HEK293 (cell line): ENCODE results near the gene PDE9A.

ENCODE experiments used
- CTCF ChIA-PET: fragments of 350-600 bp; formaldehyde crosslinking; extraction: SDS; loops from one replicate; lab custom pipeline; 2021; ENCODE audit warnings: antibody characterized with exemption; lab: Yijun Ruan, JAX
- POLR2A ChIA-PET: fragments of 300-600 bp; formaldehyde crosslinking; extraction: SDS; loops from one replicate; lab custom pipeline; 2020; ENCODE audit warnings: antibody characterized with exemption, inconsistent platforms; lab: Yijun Ruan, JAX
- H3K27ac ChIP-seq: fragments of 200-500 bp; sonication (Bioruptor generic); 2 replicates; pipeline ENCODE4 v1.5.1; 2014; ENCODE audit warnings: low read depth, low read length, control low read depth, inconsistent platforms; ENCODE audit errors: extremely low read depth
- H3K36me3 ChIP-seq, 2 experiments: fragments of 200-500 bp in 1 of 2; sonication (Bioruptor generic) in 1 of 2; 1 replicate in 1 of 2; 2 replicates in 1 of 2; pipeline ENCODE4 v1.5.1; 2014 to 2017; ENCODE audit warnings: inconsistent platforms in 2 of 2, low read length in 2 of 2; ENCODE audit not compliant: control insufficient read depth in 2 of 2, insufficient read depth in 1 of 2
- H3K4me1 ChIP-seq: fragments of 200-500 bp; sonication (Bioruptor generic); 2 replicates; pipeline ENCODE4 v1.5.1; 2014; ENCODE audit warnings: mild to moderate bottlenecking, low read length, inconsistent platforms; ENCODE audit not compliant: control insufficient read depth, insufficient read depth
- H3K4me3 ChIP-seq: 2 replicates; pipeline ENCODE4 v1.5.1; 2011; ENCODE audit warnings: low read depth, mild to moderate bottlenecking, control low read depth, low read length, moderate library complexity
- H3K9me3 ChIP-seq: fragments of 200-500 bp; sonication (Bioruptor generic); 2 replicates; pipeline ENCODE4 v1.5.1; 2014; ENCODE audit warnings: low read depth, low read length, inconsistent platforms; ENCODE audit not compliant: control insufficient read depth, insufficient read depth
- EGR2 ChIP-seq: fragments of 450-650 bp; formaldehyde crosslinking; IDR thresholded peaks from 2 replicates; pipeline ENCODE4 v1.5.1; 2016; ENCODE audit warnings: low read depth, missing biosample characterization, missing genetic modification characterization
- GLIS1 ChIP-seq: fragments of 450-650 bp; formaldehyde crosslinking; IDR thresholded peaks from 2 replicates; pipeline ENCODE4 v1.5.1; 2016; ENCODE audit warnings: missing biosample characterization, missing genetic modification characterization
- HOXA7 ChIP-seq: sonication (generic); formaldehyde crosslinking; IDR thresholded peaks from 2 replicates; pipeline ENCODE4 v1.8.1; 2022; ENCODE audit warnings: missing genetic modification reagents, borderline replicate concordance
- HOXD13 ChIP-seq: sonication (generic); formaldehyde crosslinking; IDR thresholded peaks from 2 replicates; pipeline ENCODE4 v1.8.0; 2022; ENCODE audit warnings: missing genetic modification reagents, borderline replicate concordance
- MZF1 ChIP-seq: fragments of 450-650 bp; formaldehyde crosslinking; IDR thresholded peaks from 2 replicates; pipeline ENCODE4 v1.5.1; 2017; ENCODE audit warnings: missing biosample characterization, missing genetic modification characterization, borderline replicate concordance
- SP7 ChIP-seq: fragments of 450-650 bp; formaldehyde crosslinking; IDR thresholded peaks from 2 replicates; pipeline ENCODE4 v1.5.1; 2016; ENCODE audit warnings: missing biosample characterization, missing genetic modification characterization
- ZBTB7A ChIP-seq: fragments of 450-650 bp; formaldehyde crosslinking; IDR thresholded peaks from 2 replicates; pipeline ENCODE4 v1.5.1; 2016; ENCODE audit warnings: low read depth, missing biosample characterization, missing genetic modification characterization
- ZFHX2 ChIP-seq: fragments of 450-650 bp; formaldehyde crosslinking; conservative IDR thresholded peaks from 2 replicates; pipeline ENCODE4 v1.5.1; 2016; ENCODE audit warnings: missing biosample characterization, missing genetic modification characterization
- ZFP37 ChIP-seq: fragments of 450-650 bp; formaldehyde crosslinking; IDR thresholded peaks from 2 replicates; pipeline ENCODE4 v1.5.1; 2016; ENCODE audit warnings: missing biosample characterization, missing genetic modification characterization
- ZIC2 ChIP-seq: fragments of 450-650 bp; formaldehyde crosslinking; IDR thresholded peaks from 2 replicates; pipeline ENCODE4 v1.5.1; 2016; ENCODE audit warnings: missing biosample characterization, missing genetic modification characterization
- ZNF112 ChIP-seq: fragments of 450-650 bp; formaldehyde crosslinking; IDR thresholded peaks from 2 replicates; pipeline ENCODE4 v1.5.0; 2017; ENCODE audit warnings: missing biosample characterization, missing genetic modification characterization
- ZNF138 ChIP-seq: fragments of 450-650 bp; formaldehyde crosslinking; IDR thresholded peaks from 2 replicates; pipeline ENCODE4 v1.5.1; 2016; ENCODE audit warnings: missing biosample characterization, missing genetic modification characterization, borderline replicate concordance
- ZNF169 ChIP-seq: fragments of 450-650 bp; formaldehyde crosslinking; IDR thresholded peaks from 2 replicates; pipeline ENCODE4 v1.5.1; 2016; ENCODE audit warnings: missing biosample characterization, missing genetic modification characterization
- ZNF239 ChIP-seq: fragments of 450-650 bp; formaldehyde crosslinking; IDR thresholded peaks from 2 replicates; pipeline ENCODE4 v1.5.1; 2016; ENCODE audit warnings: missing biosample characterization, missing genetic modification characterization
- ZNF266 ChIP-seq: fragments of 450-650 bp; formaldehyde crosslinking; IDR thresholded peaks from 2 replicates; pipeline ENCODE4 v1.5.1; 2016; ENCODE audit warnings: missing biosample characterization, missing genetic modification characterization, low read depth
- ZNF501 ChIP-seq: fragments of 450-650 bp; formaldehyde crosslinking; IDR thresholded peaks from 2 replicates; pipeline ENCODE4 v1.5.1; 2016; ENCODE audit warnings: missing biosample characterization, missing genetic modification characterization
- ZNF544 ChIP-seq: fragments of 450-650 bp; formaldehyde crosslinking; IDR thresholded peaks from 2 replicates; pipeline ENCODE4 v1.5.0; 2017; ENCODE audit warnings: missing biosample characterization, missing genetic modification characterization
- ZNF610 ChIP-seq: fragments of 450-650 bp; formaldehyde crosslinking; IDR thresholded peaks from 2 replicates; pipeline ENCODE4 v1.5.1; 2016; ENCODE audit warnings: missing biosample characterization, missing genetic modification characterization, borderline replicate concordance
- ZNF629 ChIP-seq: fragments of 450-650 bp; formaldehyde crosslinking; IDR thresholded peaks from 2 replicates; pipeline ENCODE4 v1.5.1; 2017; ENCODE audit warnings: missing biosample characterization, missing genetic modification characterization
- ZNF785 ChIP-seq: fragments of 450-650 bp; formaldehyde crosslinking; IDR thresholded peaks from 2 replicates; pipeline ENCODE4 v1.5.1; 2016; ENCODE audit warnings: missing biosample characterization, missing genetic modification characterization
- ZNF792 ChIP-seq: fragments of 450-650 bp; formaldehyde crosslinking; IDR thresholded peaks from 2 replicates; pipeline ENCODE4 v1.5.1; 2016; ENCODE audit warnings: missing biosample characterization, missing genetic modification characterization
- ZNF837 ChIP-seq: fragments of 450-650 bp; formaldehyde crosslinking; IDR thresholded peaks from 2 replicates; pipeline ENCODE4 v1.5.1; 2016; ENCODE audit warnings: missing biosample characterization, missing genetic modification characterization
- ZSCAN16 ChIP-seq: fragments of 450-650 bp; formaldehyde crosslinking; IDR thresholded peaks from 2 replicates; pipeline ENCODE4 v1.5.1; 2016; ENCODE audit warnings: missing biosample characterization, missing genetic modification characterization
- TF ChIP-seq, protein P1 (sequence below): fragments of 450-650 bp; formaldehyde crosslinking; IDR thresholded peaks from 2 replicates; pipeline ENCODE4 v1.5.1; 2016; ENCODE audit warnings: missing biosample characterization, missing genetic modification characterization
- TF ChIP-seq, protein P2 (sequence below): fragments of 450-650 bp; formaldehyde crosslinking; optimal IDR thresholded peaks from 2 replicates; pipeline ENCODE3; 2016; ENCODE audit warnings: missing biosample characterization, mild to moderate bottlenecking, missing genetic modification characterization

PDE9A gene

DNA sequence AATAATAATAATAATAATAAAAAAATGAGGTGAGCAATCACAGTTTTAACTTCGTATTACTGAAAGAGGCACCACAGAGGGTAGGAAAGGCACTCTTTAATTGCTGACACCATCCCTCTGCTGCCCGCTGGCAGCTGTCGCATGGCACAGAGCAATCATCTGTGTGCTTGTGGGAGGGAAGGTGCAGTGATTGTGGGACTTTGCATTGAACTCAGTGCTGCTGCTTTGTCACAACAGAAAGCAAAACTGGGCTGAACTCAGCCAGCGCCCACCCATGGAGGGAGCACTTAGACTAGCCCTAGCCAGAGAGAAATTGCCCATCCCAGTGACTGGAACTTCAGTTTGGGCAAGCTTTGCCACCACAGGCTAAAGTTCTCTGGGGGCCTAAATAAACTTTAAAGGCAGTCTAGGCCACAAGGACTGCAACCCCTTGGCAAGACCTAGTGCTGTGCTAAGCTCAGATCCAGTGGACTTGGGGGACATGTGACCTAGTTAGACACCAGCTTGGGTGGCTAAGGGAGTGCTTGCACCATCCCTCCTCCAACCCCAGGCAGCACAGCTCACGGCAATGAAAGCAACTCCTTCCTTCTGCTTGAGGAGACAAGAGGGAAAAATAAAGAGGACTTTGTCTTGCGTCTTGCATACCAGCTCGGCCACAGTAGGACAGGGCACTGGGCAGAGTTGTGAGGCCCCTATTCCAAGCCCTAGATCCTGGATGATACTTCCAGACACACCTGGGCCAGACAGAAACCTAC lies 166.6 kb downstream of the PDE9A start:
- H3K4me1 ChIP-seq: no peaks in the 10 kb centered on the region
- no peaks in the 10 kb centered on the region; the same call in 1 of the 2 replicates for H3K9me3 ChIP-seq
- CTCF ChIA-PET: interaction anchor here (0.6 to 3.6 kb wide), 5 partner anchors 9 to 505 kb away, joined by 3 to 35 read pairs (median 4); partner anchors contain the start of gene TFF3
- no peak for TF ChIP-seq ZNF629 (tag by site-specific recombination)
- TF ChIP-seq, protein P1, sequence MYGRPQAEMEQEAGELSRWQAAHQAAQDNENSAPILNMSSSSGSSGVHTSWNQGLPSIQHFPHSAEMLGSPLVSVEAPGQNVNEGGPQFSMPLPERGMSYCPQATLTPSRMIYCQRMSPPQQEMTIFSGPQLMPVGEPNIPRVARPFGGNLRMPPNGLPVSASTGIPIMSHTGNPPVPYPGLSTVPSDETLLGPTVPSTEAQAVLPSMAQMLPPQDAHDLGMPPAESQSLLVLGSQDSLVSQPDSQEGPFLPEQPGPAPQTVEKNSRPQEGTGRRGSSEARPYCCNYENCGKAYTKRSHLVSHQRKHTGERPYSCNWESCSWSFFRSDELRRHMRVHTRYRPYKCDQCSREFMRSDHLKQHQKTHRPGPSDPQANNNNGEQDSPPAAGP (tag by site-specific recombination): no peak
- no peak for TF ChIP-seq ZNF112 (tag by site-specific recombination)
- TF ChIP-seq ZNF837: no peak
- TF ChIP-seq, protein P2, sequence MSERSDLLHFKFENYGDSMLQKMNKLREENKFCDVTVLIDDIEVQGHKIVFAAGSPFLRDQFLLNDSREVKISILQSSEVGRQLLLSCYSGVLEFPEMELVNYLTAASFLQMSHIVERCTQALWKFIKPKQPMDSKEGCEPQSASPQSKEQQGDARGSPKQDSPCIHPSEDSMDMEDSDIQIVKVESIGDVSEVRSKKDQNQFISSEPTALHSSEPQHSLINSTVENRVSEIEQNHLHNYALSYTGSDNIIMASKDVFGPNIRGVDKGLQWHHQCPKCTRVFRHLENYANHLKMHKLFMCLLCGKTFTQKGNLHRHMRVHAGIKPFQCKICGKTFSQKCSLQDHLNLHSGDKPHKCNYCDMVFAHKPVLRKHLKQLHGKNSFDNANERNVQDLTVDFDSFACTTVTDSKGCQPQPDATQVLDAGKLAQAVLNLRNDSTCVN (tag by site-specific recombination): no peak
- no peak for TF ChIP-seq ZNF544 (tag by site-specific recombination)
- TF ChIP-seq ZFP37 (tag by site-specific recombination): no peak
- no peak for TF ChIP-seq ZNF266 (tag by site-specific recombination)
- no peak for TF ChIP-seq ZNF169 (tag by site-specific recombination)
- TF ChIP-seq ZNF792: no peak
- no peak for TF ChIP-seq ZNF138
- no peak for TF ChIP-seq ZNF785
- no peak for TF ChIP-seq ZSCAN16 (tag by site-specific recombination)
- no peak for TF ChIP-seq ZBTB7A (tag by site-specific recombination)
- no peak for TF ChIP-seq MZF1 (tag by site-specific recombination)
- no peak for TF ChIP-seq ZNF610 (tag by site-specific recombination)
- no peak for TF ChIP-seq HOXA7 (CRISPR knock-in tag)
- TF ChIP-seq SP7 (tag by site-specific recombination): no peak
- no peak for TF ChIP-seq ZNF501
- TF ChIP-seq, all 188 proteins: peak for 0
- no peaks in the 10 kb centered on the region for H3K36me3 ChIP-seq
- H3K27ac ChIP-seq: no peak overlapping the region; the same call in 1 of the 2 replicates
- POLR2A ChIA-PET: interaction anchor here (0.6 kb wide), 1 partner anchor 127 kb away, joined by 3 read pairs; no protein-coding TSS in a partner anchor
- H3K4me3 ChIP-seq: no peak overlapping the region

DNA sequence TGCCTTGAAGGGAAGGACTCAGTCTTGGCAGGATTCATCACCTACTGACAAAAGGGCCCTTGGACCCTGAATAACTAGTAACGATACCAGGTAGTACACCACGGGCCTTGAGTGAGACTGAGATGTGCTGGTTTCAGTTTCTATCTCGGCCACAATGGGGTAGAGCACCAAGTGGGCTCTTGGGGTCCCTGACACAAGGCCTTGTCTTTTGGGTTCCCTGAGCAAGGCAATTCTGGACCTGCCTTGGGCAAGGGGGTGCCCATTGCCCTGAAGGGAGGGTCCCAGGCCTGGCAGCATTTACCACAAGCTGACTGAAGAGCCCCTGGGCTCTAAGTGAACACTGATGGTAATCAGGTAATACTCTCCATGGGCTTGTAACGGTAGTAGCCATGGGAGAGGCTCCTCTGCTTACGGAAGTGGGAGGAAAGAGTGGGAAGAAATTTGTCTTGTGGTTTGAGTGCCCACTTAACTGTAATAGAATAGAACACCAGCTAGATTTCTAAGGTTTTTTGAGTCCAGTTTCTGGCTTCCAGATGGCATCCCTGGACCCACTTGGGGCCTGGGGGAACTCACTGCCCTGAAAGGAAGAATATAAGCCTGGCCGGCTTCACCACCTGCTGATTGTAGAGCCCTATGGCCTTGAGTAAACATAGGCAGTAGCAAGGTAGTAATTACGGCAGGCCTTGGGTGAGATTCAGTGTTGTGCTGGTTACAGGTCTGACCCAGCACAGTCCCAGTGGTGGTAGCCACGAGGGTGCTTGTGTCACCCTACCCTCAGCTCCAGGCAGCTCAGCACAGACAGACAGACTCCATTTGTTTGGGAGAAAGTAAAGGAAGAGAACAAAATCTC lies 167.4 kb downstream of the PDE9A start:
- CTCF ChIA-PET: interaction anchor here (0.7 to 2.7 kb wide), 3 partner anchors 213 to 506 kb away, joined by 3 to 16 read pairs (median 3); partner anchors contain the start of gene TFF3

More for the DNA sequence above, 167.4 kb downstream of the PDE9A start:
- H3K4me1 ChIP-seq: no peaks in the 10 kb centered on the region
- H3K4me3 ChIP-seq: no peak overlapping the region
- H3K27ac ChIP-seq: no peak overlapping the region
- TF ChIP-seq HOXD13 (CRISPR knock-in tag) (no peak), ZIC2 (tag by site-specific recombination) (0 out of 2 replicates have a peak, but pooled peaks have one; percentile 14), GLIS1 (tag by site-specific recombination) (peak; percentile 36; the same call in 1 of the 2 replicates), ZNF239 (tag by site-specific recombination) (no peak), ZFHX2 (peak; percentile 89), EGR2 (tag by site-specific recombination) (peak; percentile 93), SP7 (tag by site-specific recombination) (peak; percentile 87)
- TF ChIP-seq, all 188 proteins: peak for 5
- POLR2A ChIA-PET: no interaction called here
- H3K36me3 ChIP-seq: no peaks in the 10 kb centered on the region
- no peaks in the 10 kb centered on the region for H3K9me3 ChIP-seq
